H1 (cell line): ENCODE data around the gene NOL9. TPM values are rescaled to one million over a fixed set of nuclear protein-coding genes. Genes with fewer than 3 reads are reported as not detected.

ENCODE experiments used
- CTCF ChIA-PET: fragments of 300-600 bp; sonication (Branson Sonifier 250); formaldehyde crosslinking; loops from one replicate; lab custom pipeline; 2021; ENCODE audit not compliant: partially characterized antibody; lab: Charles Lee
- POLR2A ChIA-PET: fragments of 300-600 bp; sonication (Branson Sonifier 250); formaldehyde crosslinking; loops from one replicate; lab custom pipeline; 2021; ENCODE audit warnings: inconsistent platforms; ENCODE audit not compliant: partially characterized antibody; lab: Charles Lee
- DNase-seq, 2 experiments: peaks; one replicate each; pipeline versions ENCODE4 v3.0.0 to v3.0.0-alpha.2; 2010 to 2022; ENCODE audit warnings: low spot score in 2 of 2, low read depth in 1 of 2, mixed read lengths in 1 of 2
- FAIRE-seq: peaks from 2 replicates; lab custom pipeline; 2011; peaks lifted over from hg19 to GRCh38; lab: Jason Lieb, UNC
- H2AFZ ChIP-seq: 2 replicates; pipeline ENCODE4 v1.8.1; 2012; ENCODE audit warnings: low read length, inconsistent platforms
- H2AK5ac ChIP-seq: 2 replicates; pipeline ENCODE4 v1.6.1; 2013; ENCODE audit warnings: low read depth, low read length
- H2BK120ac ChIP-seq: replicated peaks from 2 replicates; pipeline ENCODE3; 2013; ENCODE audit warnings: low read depth, low read length, inconsistent platforms
- H2BK12ac ChIP-seq: 2 replicates; pipeline ENCODE4 v1.6.1; 2013; ENCODE audit warnings: low read depth, low read length
- H2BK15ac ChIP-seq: 2 replicates; pipeline ENCODE4 v1.6.1; 2013; ENCODE audit warnings: low read length
- H2BK20ac ChIP-seq: 2 replicates; pipeline ENCODE4 v1.6.1; 2013; ENCODE audit warnings: low read length
- H2BK5ac ChIP-seq: 2 replicates; pipeline ENCODE4 v1.6.1; 2013; ENCODE audit warnings: low read depth, low read length
- H3K14ac ChIP-seq: 2 replicates; pipeline ENCODE4 v1.6.1; 2013; ENCODE audit warnings: inconsistent platforms; ENCODE audit not compliant: insufficient read length
- H3K18ac ChIP-seq: 2 replicates; pipeline ENCODE4 v1.6.1; 2013; ENCODE audit warnings: low read length; ENCODE audit errors: extremely low read depth
- H3K23ac ChIP-seq: 2 replicates; pipeline ENCODE4 v1.6.1; 2013; ENCODE audit warnings: inconsistent platforms; ENCODE audit not compliant: insufficient read length
- H3K23me2 ChIP-seq: 2 replicates; pipeline ENCODE4 v1.6.1; 2013; ENCODE audit warnings: low read depth, low read length
- H3K27ac ChIP-seq: 2 replicates; pipeline ENCODE4 v1.6.1; 2011; ENCODE audit warnings: low read depth, low read length, inconsistent platforms
- H3K27me3 ChIP-seq, 4 experiments: replicated peaks in 1 of 4; 1 replicate in 1 of 4; 2 replicates in 3 of 4; pipeline versions ENCODE4 v1.6.1 to v1.8.1; 2011 to 2013; ENCODE audit warnings: low read length in 3 of 4, mild to moderate bottlenecking in 3 of 4, inconsistent platforms in 2 of 4, mixed read lengths in 2 of 4, moderate library complexity in 1 of 4; ENCODE audit not compliant: control insufficient read depth in 3 of 4, insufficient read depth in 3 of 4; ENCODE audit errors: extremely low read depth in 1 of 4
- H3K36me3 ChIP-seq, 4 experiments: 2 replicates each; pipeline versions ENCODE4 v1.6.1 to v1.8.1; 2011 to 2013; ENCODE audit warnings: mild to moderate bottlenecking in 4 of 4, low read length in 3 of 4, moderate library complexity in 2 of 4, control low read depth in 1 of 4, inconsistent platforms in 1 of 4; ENCODE audit not compliant: insufficient read depth in 4 of 4, control insufficient read depth in 2 of 4
- H3K4ac ChIP-seq: replicated peaks from 2 replicates; pipeline ENCODE3; 2013; ENCODE audit warnings: low read length, low read depth, mixed read lengths, inconsistent platforms; ENCODE audit not compliant: insufficient read length
- H3K4me1 ChIP-seq, 4 experiments: replicated peaks in 1 of 4; 1 replicate in 1 of 4; 2 replicates in 3 of 4; pipeline versions ENCODE4 v1.6.1 to v1.8.1; 2011 to 2013; ENCODE audit warnings: low read length in 3 of 4, inconsistent platforms in 2 of 4, mixed read lengths in 1 of 4; ENCODE audit not compliant: insufficient read depth in 4 of 4, control insufficient read depth in 3 of 4
- H3K4me2 ChIP-seq, 2 experiments: 2 replicates each; pipeline versions ENCODE4 v1.6.1 to v1.8.1; 2011 to 2013; ENCODE audit warnings: low read depth in 2 of 2, low read length in 2 of 2, control low read depth in 1 of 2, inconsistent platforms in 1 of 2, mild to moderate bottlenecking in 1 of 2; ENCODE audit not compliant: insufficient read depth in 1 of 2
- H3K4me3 ChIP-seq, 4 experiments: fragments of 200-600, 300-600 bp in 1 of 4; sonication (generic), shearing (Covaris generic), sonication (Bioruptor Twin) in 1 of 4; 2 replicates each; pipeline versions ENCODE4 v1.5.1 to v1.8.1; 2011 to 2016; ENCODE audit warnings: low read length in 4 of 4, low read depth in 3 of 4, control low read depth in 2 of 4, inconsistent platforms in 2 of 4, mild to moderate bottlenecking in 2 of 4, mixed read lengths in 1 of 4, moderate library complexity in 1 of 4; ENCODE audit not compliant: insufficient read depth in 2 of 4; ENCODE audit errors: extremely low read depth in 1 of 4
- H3K56ac ChIP-seq: replicated peaks from 2 replicates; pipeline ENCODE3; 2013; ENCODE audit warnings: low read depth, mild to moderate bottlenecking, mixed read lengths, low read length, inconsistent platforms; ENCODE audit not compliant: insufficient read length
- H3K79me1 ChIP-seq: 2 replicates; pipeline ENCODE4 v1.6.1; 2013; ENCODE audit warnings: low read depth, low read length, control low read depth
- H3K79me2 ChIP-seq, 2 experiments: 2 replicates each; pipeline versions ENCODE4 v1.6.1 to v1.8.1; 2012 to 2013; ENCODE audit warnings: low read length in 2 of 2, mild to moderate bottlenecking in 2 of 2, inconsistent platforms in 1 of 2; ENCODE audit not compliant: insufficient read depth in 2 of 2, control insufficient read depth in 1 of 2
- H3K9ac ChIP-seq, 4 experiments: replicated peaks in 1 of 4; 1 replicate in 1 of 4; 2 replicates in 3 of 4; pipeline versions ENCODE4 v1.6.1 to v1.8.1; 2011 to 2013; ENCODE audit warnings: low read depth in 3 of 4, low read length in 3 of 4, control low read depth in 2 of 4, mild to moderate bottlenecking in 2 of 4, moderate library complexity in 2 of 4, inconsistent platforms in 1 of 4; ENCODE audit errors: extremely low read depth in 1 of 4
- H3K9me3 ChIP-seq, 2 experiments: 2 replicates each; pipeline versions ENCODE4 v1.6.1 to v1.8.1; 2012 to 2013; ENCODE audit warnings: mild to moderate bottlenecking in 2 of 2, moderate library complexity in 2 of 2, control low read depth in 1 of 2, inconsistent platforms in 1 of 2, low read depth in 1 of 2, low read length in 1 of 2, mixed read lengths in 1 of 2; ENCODE audit not compliant: insufficient read depth in 2 of 2
- H4K20me1 ChIP-seq, 2 experiments: replicated peaks in 1 of 2; 2 replicates each; pipeline versions ENCODE3 to v1.8.1; 2011 to 2013; ENCODE audit warnings: inconsistent platforms in 2 of 2, low read length in 2 of 2, mild to moderate bottlenecking in 1 of 2; ENCODE audit not compliant: insufficient read depth in 2 of 2, control insufficient read depth in 1 of 2
- H4K5ac ChIP-seq: 2 replicates; pipeline ENCODE4 v1.6.1; 2013; ENCODE audit warnings: low read length, low read depth, mixed read lengths, inconsistent platforms; ENCODE audit not compliant: insufficient read length
- H4K8ac ChIP-seq: 2 replicates; pipeline ENCODE4 v1.8.0; 2013; ENCODE audit warnings: mild to moderate bottlenecking, moderate library complexity, low read length, inconsistent platforms; ENCODE audit not compliant: insufficient read depth; ENCODE audit errors: extremely low read depth
- H4K91ac ChIP-seq: replicated peaks from 2 replicates; pipeline ENCODE3; 2013; ENCODE audit warnings: low read length, mixed read lengths, inconsistent platforms; ENCODE audit not compliant: insufficient read length
- CREB1 ChIP-seq: IDR thresholded peaks from 2 replicates; pipeline ENCODE4 v1.6.1; 2012; ENCODE audit warnings: inconsistent platforms
- CTCF ChIP-seq, 3 experiments: IDR thresholded peaks; 1 replicate in 2 of 3; 2 replicates in 1 of 3; pipeline versions ENCODE4 v1.5.1 to v1.6.1; 2011; ENCODE audit warnings: low read length in 3 of 3, mild to moderate bottlenecking in 3 of 3, inconsistent platforms in 2 of 3, low read depth in 1 of 3, moderate library complexity in 1 of 3; ENCODE audit not compliant: insufficient read depth in 1 of 3; ENCODE audit errors: control extremely low read depth in 1 of 3
- GTF2F1 ChIP-seq: IDR thresholded peaks from 2 replicates; pipeline ENCODE4 v1.6.1; 2012; ENCODE audit warnings: low read depth, low read length, improper control_type of control experiment, borderline replicate concordance
- POLR2A ChIP-seq, 2 experiments: IDR thresholded peaks; 1 replicate in 1 of 2; 2 replicates in 1 of 2; pipeline ENCODE4 v1.6.1; 2011; ENCODE audit warnings: low read depth in 2 of 2, low read length in 2 of 2, mild to moderate bottlenecking in 2 of 2; ENCODE audit errors: control extremely low read depth in 1 of 2
- YY1 ChIP-seq: IDR thresholded peaks from 2 replicates; pipeline ENCODE4 v1.6.1; 2011; ENCODE audit warnings: low read depth, mild to moderate bottlenecking, low read length
- WGBS, 2 experiments: shearing (Covaris generic) in 1 of 2; methylation state at CpG; one replicate each; pipeline versions ENCODE4 v1.1.6 to v1.1.7; 2013 to 2015; ENCODE audit warnings: low lambda C conversion rate in 2 of 2, mixed read lengths in 2 of 2, inconsistent platforms in 1 of 2, low coverage in 1 of 2, missing lambda C conversion rate in 1 of 2; ENCODE audit not compliant: insufficient replicate concordance in 2 of 2, insufficient coverage in 1 of 2, insufficient read length in 1 of 2; ENCODE audit errors: extremely low coverage in 1 of 2, missing lambda C conversion rate in 1 of 2; 5-methylcytosine and 5-hydroxymethylcytosine counted together
- polyA plus RNA-seq, 7 experiments: library from polyadenylated mRNA; depleted of rRNA in 3 of 7; stranded (reverse) in 5 of 7; unstranded in 2 of 7; fragments of >200 nt in 5 of 7; fragments of 200-250 nt in 2 of 7; gene quantifications; 1 replicate in 5 of 7; 2 replicates in 1 of 7; 4 replicates in 1 of 7; pipeline versions ENCODE4 v1.2.1 to v1.2.3, GENCODE V29; 2011 to 2013; ENCODE audit warnings: missing spikeins in 2 of 7, mixed read lengths in 2 of 7
- total RNA-seq: library from RNA; stranded (reverse); fragmentation: NEBNext Ultra II Directional; extraction: Animal tissue kit (Norgen Biotek cat#: 25700); gene quantifications from 2 replicates; pipeline ENCODE4 v1.2.1, GENCODE V29; 2021

Gene NOL9
- total and polyA plus RNA-seq, 2 of the 8 experiments (the other 6 are each of a cell fraction or from before 2014, with no cell fraction given) = 17.1 to 38.1 TPM

- peaks cover 0 to 13% of the 10 kb centered on the region in 2 experiments; a peak in 1 of 4 replicates for H3K79me2 ChIP-seq
- TF ChIP-seq CREB1 = no peak
- TF ChIP-seq CTCF (IDR thresholded peaks at IDR 0.05; ENCODE audit: control extremely low read depth in 1 of 3, insufficient read depth in 1 of 3, low read depth in 1 of 3, low read length in 3 of 3) = peak in 1 of 3 experiments; percentile 10; a peak in 1 of 4 replicates
- TF ChIP-seq GTF2F1 = no peak
- TF ChIP-seq YY1 = no peak
- no peak for TF ChIP-seq POLR2A (IDR thresholded peaks at IDR 0.05; ENCODE audit: control extremely low read depth in 1 of 2, low read depth in 2 of 2, low read length in 2 of 2)
- H2AK5ac ChIP-seq = no peak overlapping the region
- FAIRE-seq (no peak), DNase-seq (no peak)
- H2BK20ac ChIP-seq = no peak overlapping the region
- H3K14ac ChIP-seq = no peak overlapping the region
- no peaks in the 10 kb centered on the region for H3K9me3 ChIP-seq
- H2BK5ac ChIP-seq = no peak overlapping the region
- peak overlapping the region; percentile 87 to 93 for H3K4me2 ChIP-seq
- H3K4me1 ChIP-seq = peaks cover 0 to 17% (median 13%) of the 10 kb centered on the region in 4 experiments; a peak in 6 of 7 replicates
- H4K8ac ChIP-seq = no peak overlapping the region; the same call in 1 of the 2 replicates
- no peak overlapping the region for H4K91ac ChIP-seq
- no peak overlapping the region for H3K23ac ChIP-seq
- peaks cover 8% of the 10 kb centered on the region for H3K79me1 ChIP-seq
- peak overlapping the region; percentile 44 for H3K4ac ChIP-seq
- peaks cover 5% of the 10 kb centered on the region for H3K23me2 ChIP-seq
- H4K20me1 ChIP-seq = peaks cover 0 to 19% of the 10 kb centered on the region in 2 experiments
- H3K56ac ChIP-seq = no peak overlapping the region
- H2BK120ac ChIP-seq = no peak overlapping the region
- no peaks in the 10 kb centered on the region; a peak in 1 of 8 replicates for H3K36me3 ChIP-seq
- ChIA-PET CTCF (interaction anchor here (0.6 to 4.3 kb wide), 18 partner anchors 8 to 362 kb away, joined by 3 to 23 read pairs (median 4); partner anchors contain the start of genes NOL9 and TAS1R1), POLR2A (interaction anchor here (0.6 to 17.4 kb wide), 10 partner anchors 9 to 61 kb away, joined by 3 to 196 read pairs (median 3); partner anchors contain the start of gene KLHL21)
- 63% methylated on average over 19 of the region's 19 CpGs; no CpG with 5 or more reads in 1 of the 2 experiments for WGBS, 2 experiments
- H2BK15ac ChIP-seq = no peak overlapping the region
- peak overlapping the region; percentile 66 to 75 (median 72) for H3K4me3 ChIP-seq
- no peaks in the 10 kb centered on the region; a peak in 2 of 7 replicates for H3K27me3 ChIP-seq
- no peak overlapping the region for H4K5ac ChIP-seq
- H3K18ac ChIP-seq = no peak overlapping the region
- no peak overlapping the region for H2AFZ ChIP-seq
- H2BK12ac ChIP-seq = no peak overlapping the region
- H3K9ac ChIP-seq = peak overlapping the region in 2 of 4 experiments; percentile 26 to 34; a peak in 3 of 7 replicates
- H3K27ac ChIP-seq = no peak overlapping the region; the same call in 1 of the 2 replicates
Observed at GRCh38 chr1:6580593-6581409, 26.5 kb upstream of the NOL9 start.
